SK-N-SH (cell line): ENCODE data around the gene PRCC. TPM values are rescaled to one million over a fixed set of nuclear protein-coding genes. Genes with fewer than 3 reads are reported as not detected.
A peak's percentile ranks its signal among the peaks of the same experiment; 100 is the strongest.

ENCODE experiments used
- CTCF ChIA-PET: fragments of 300-600, 350-600 bp; formaldehyde crosslinking; extraction: SDS; loops from one replicate; lab custom pipeline; 2021; lab: Yijun Ruan, JAX
- POLR2A ChIA-PET: fragments of 350-600 bp; sonication (Branson Sonifier 250); formaldehyde crosslinking; extraction: SDS; loops from one replicate; lab custom pipeline; 2020; ENCODE audit warnings: antibody characterized with exemption, inconsistent platforms; lab: Yijun Ruan, JAX
- DNase-seq: peaks from one replicate; pipeline ENCODE4 v3.0.0; 2012
- H2AFZ ChIP-seq: fragments of 200-600 bp; sonication (generic); 2 replicates; pipeline ENCODE4 v1.8.1; 2016; ENCODE audit warnings: antibody characterized with exemption, mild to moderate bottlenecking, low read depth
- H3F3A ChIP-seq: fragments of 200-600 bp; sonication (generic); replicated peaks from 2 replicates; pipeline ENCODE3; 2016; ENCODE audit warnings: antibody characterized with exemption, mild to moderate bottlenecking; ENCODE audit not compliant: insufficient read depth
- H3K27ac ChIP-seq, 2 experiments: fragments of 200-500 bp in 1 of 2; fragments of 200-600 bp in 1 of 2; sonication (Bioruptor generic) in 1 of 2; sonication (generic), shearing (Covaris generic) in 1 of 2; 2 replicates each; pipeline versions ENCODE4 v1.5.1 to v1.6.1; 2014 to 2016; ENCODE audit warnings: low read depth in 2 of 2, inconsistent platforms in 1 of 2, low read length in 1 of 2, mild to moderate bottlenecking in 1 of 2, mixed read lengths in 1 of 2
- H3K27me3 ChIP-seq: fragments of 200-600 bp; sonication (generic), shearing (Covaris generic); 2 replicates; pipeline ENCODE4 v1.6.1; 2016; ENCODE audit warnings: mixed run types; ENCODE audit not compliant: insufficient read depth
- H3K36me3 ChIP-seq, 2 experiments: fragments of 200-500 bp in 1 of 2; fragments of 200-600 bp in 1 of 2; sonication (Bioruptor generic) in 1 of 2; sonication (generic) in 1 of 2; replicated peaks in 1 of 2; 2 replicates each; pipeline versions ENCODE3 to v1.5.1; 2014 to 2016; ENCODE audit warnings: low read length in 1 of 2, mild to moderate bottlenecking in 1 of 2; ENCODE audit not compliant: insufficient read depth in 2 of 2, control insufficient read depth in 1 of 2
- H3K4me1 ChIP-seq, 2 experiments: fragments of 200-500 bp in 1 of 2; fragments of 200-600 bp in 1 of 2; sonication (Bioruptor generic) in 1 of 2; sonication (generic), shearing (Covaris generic) in 1 of 2; 2 replicates each; pipeline versions ENCODE4 v1.5.1 to v1.6.1; 2014 to 2016; ENCODE audit warnings: low read depth in 1 of 2, low read length in 1 of 2, mixed run types in 1 of 2; ENCODE audit not compliant: insufficient read depth in 2 of 2, control insufficient read depth in 1 of 2
- H3K4me2 ChIP-seq: fragments of 200-600 bp; sonication (generic), shearing (Covaris generic); 2 replicates; pipeline ENCODE4 v1.6.1; 2017; ENCODE audit warnings: mixed run types
- H3K4me3 ChIP-seq, 2 experiments: fragments of 200-500 bp in 1 of 2; fragments of 200-600 bp in 1 of 2; sonication (Bioruptor generic) in 1 of 2; sonication (generic), shearing (Covaris generic) in 1 of 2; 2 replicates each; pipeline versions ENCODE4 v1.5.1 to v1.8.1; 2014 to 2016; ENCODE audit warnings: low read depth in 2 of 2, inconsistent platforms in 1 of 2, low read length in 1 of 2, mild to moderate bottlenecking in 1 of 2, mixed read lengths in 1 of 2, moderate library complexity in 1 of 2
- H3K79me2 ChIP-seq: fragments of 200-600 bp; sonication (generic); 2 replicates; pipeline ENCODE4 v1.8.1; 2017; ENCODE audit warnings: mild to moderate bottlenecking; ENCODE audit not compliant: insufficient read depth
- H3K9ac ChIP-seq: fragments of 200-600 bp; sonication (generic); 2 replicates; pipeline ENCODE4 v1.6.1; 2017; ENCODE audit warnings: mixed run types
- H3K9me2 ChIP-seq: fragments of 200-600 bp; sonication (generic); 2 replicates; pipeline ENCODE4 v1.6.1; 2017; ENCODE audit warnings: mixed run types
- H3K9me3 ChIP-seq: fragments of 200-600 bp; sonication (generic); 2 replicates; pipeline ENCODE4 v1.6.1; 2017; ENCODE audit warnings: mixed run types, mild to moderate bottlenecking, moderate library complexity
- H4K20me1 ChIP-seq: fragments of 200-600 bp; sonication (generic); 2 replicates; pipeline ENCODE4 v1.6.1; 2017; ENCODE audit warnings: mild to moderate bottlenecking, mixed run types; ENCODE audit not compliant: insufficient read depth
- CHD2 ChIP-seq: fragments of 150-350 bp; IDR thresholded peaks from 2 replicates; pipeline ENCODE4 v1.6.1; 2018; ENCODE audit warnings: low read length; ENCODE audit not compliant: partially characterized antibody
- FOXJ3 ChIP-seq: sonication (generic); formaldehyde crosslinking; IDR thresholded peaks from 2 replicates; pipeline ENCODE4 v1.5.1; 2020; ENCODE audit warnings: mild to moderate bottlenecking, missing genetic modification reagents
- GABPA ChIP-seq: IDR thresholded peaks from 2 replicates; pipeline ENCODE4 v1.4.0; 2012; ENCODE audit warnings: low read depth, mild to moderate bottlenecking
- JUND ChIP-seq: IDR thresholded peaks from 2 replicates; pipeline ENCODE4 v1.4.0; 2012
- MEF2A ChIP-seq: IDR thresholded peaks from 2 replicates; pipeline ENCODE4 v1.4.0; 2012; ENCODE audit warnings: low read depth, borderline replicate concordance
- MXI1 ChIP-seq: IDR thresholded peaks from 2 replicates; pipeline ENCODE4 v1.6.1; 2012; ENCODE audit warnings: mild to moderate bottlenecking, low read depth, low read length, improper control_type of control experiment
- NFIC ChIP-seq: IDR thresholded peaks from 2 replicates; pipeline ENCODE4 v1.4.0; 2012; ENCODE audit warnings: borderline replicate concordance
- NRF1 ChIP-seq: IDR thresholded peaks from 2 replicates; pipeline ENCODE4 v1.6.1; 2012; ENCODE audit warnings: low read depth, mild to moderate bottlenecking, low read length
- POLR2AphosphoS5 ChIP-seq: IDR thresholded peaks from 2 replicates; pipeline ENCODE4 v1.6.1; 2012; ENCODE audit warnings: low read depth, low read length
- RCOR1 ChIP-seq: fragments of 150-350 bp; IDR thresholded peaks from 2 replicates; pipeline ENCODE4 v1.6.1; 2017; ENCODE audit warnings: antibody characterized with exemption, low read length
- RFX5 ChIP-seq: IDR thresholded peaks from 2 replicates; pipeline ENCODE4 v1.6.1; 2012; ENCODE audit warnings: mild to moderate bottlenecking, improper control_type of control experiment, low read length
- WGBS: methylation state at CpG from one replicate; pipeline ENCODE4 v1.1.6; 2017; ENCODE audit warnings: low lambda C conversion rate; 5-methylcytosine and 5-hydroxymethylcytosine counted together
- polyA plus RNA-seq, 3 experiments: library from polyadenylated mRNA; depleted of rRNA; stranded (reverse); fragments of >200 nt; gene quantifications; 2 replicates each; pipeline ENCODE4 v1.2.3, GENCODE V29; 2012
- TF ChIP-seq, protein P1 (sequence below): fragments of 150-350 bp; IDR thresholded peaks from 2 replicates; pipeline ENCODE4 v1.6.1; 2017; ENCODE audit warnings: antibody characterized with exemption, low read length, low read depth, borderline replicate concordance
- TF ChIP-seq, protein P2 (sequence below): IDR thresholded peaks from 2 replicates; pipeline ENCODE4 v1.4.0; 2012; ENCODE audit warnings: low read depth, borderline replicate concordance
- TF ChIP-seq, protein P3 (sequence below): fragments of 150-350 bp; IDR thresholded peaks from 2 replicates; pipeline ENCODE4 v1.6.1; 2016; ENCODE audit warnings: mild to moderate bottlenecking, low read depth, low read length
- TF ChIP-seq, protein P4 (sequence below): IDR thresholded peaks from 2 replicates; pipeline ENCODE4 v1.4.0; 2012; ENCODE audit warnings: low read depth
- TF ChIP-seq, protein P5 (sequence below): fragments of 200-600 bp; sonication (generic); IDR thresholded peaks from 2 replicates; pipeline ENCODE4 v1.6.1; 2017; ENCODE audit warnings: antibody characterized with exemption, mild to moderate bottlenecking, moderate library complexity

Gene PRCC
- polyA plus RNA-seq, 1 of the 3 experiments (the other 2 are of a cell fraction), result 39.2 TPM

DNA sequence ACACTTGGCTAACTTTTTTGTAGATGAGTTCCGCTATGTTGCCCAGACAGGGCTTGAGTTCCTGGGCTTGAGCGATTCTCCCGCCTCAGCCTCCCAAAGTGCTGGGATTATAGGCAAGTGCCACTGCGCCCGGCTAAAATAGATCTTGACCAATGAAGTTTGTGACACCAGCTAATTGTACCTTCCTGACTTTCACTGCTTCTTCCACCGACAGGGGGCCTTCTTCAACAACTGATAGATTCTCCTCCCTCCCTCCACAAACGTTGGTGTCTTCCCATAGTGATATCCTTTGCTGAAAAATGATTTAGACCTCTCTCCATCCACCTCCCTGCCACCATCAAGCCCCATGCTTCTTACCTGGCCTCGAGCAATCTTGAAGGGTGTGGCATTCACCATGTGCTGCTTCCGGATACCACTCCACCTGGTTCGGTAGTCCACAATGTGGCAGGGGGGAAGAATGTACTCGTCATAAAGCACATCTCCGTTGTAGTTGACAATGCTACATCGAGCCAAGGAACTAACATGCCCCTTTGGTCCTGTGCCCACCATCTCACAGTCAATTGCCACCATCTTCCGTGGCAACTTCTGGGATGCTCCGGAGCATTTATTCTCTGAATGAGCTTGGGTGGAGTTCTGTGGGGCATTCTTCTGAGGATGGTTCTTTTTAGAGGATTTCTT is 40.6 kb upstream of the PRCC start (continued):
- TF ChIP-seq, protein P1, sequence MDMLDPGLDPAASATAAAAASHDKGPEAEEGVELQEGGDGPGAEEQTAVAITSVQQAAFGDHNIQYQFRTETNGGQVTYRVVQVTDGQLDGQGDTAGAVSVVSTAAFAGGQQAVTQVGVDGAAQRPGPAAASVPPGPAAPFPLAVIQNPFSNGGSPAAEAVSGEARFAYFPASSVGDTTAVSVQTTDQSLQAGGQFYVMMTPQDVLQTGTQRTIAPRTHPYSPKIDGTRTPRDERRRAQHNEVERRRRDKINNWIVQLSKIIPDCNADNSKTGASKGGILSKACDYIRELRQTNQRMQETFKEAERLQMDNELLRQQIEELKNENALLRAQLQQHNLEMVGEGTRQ, result no peak
- TF ChIP-seq, protein P2, sequence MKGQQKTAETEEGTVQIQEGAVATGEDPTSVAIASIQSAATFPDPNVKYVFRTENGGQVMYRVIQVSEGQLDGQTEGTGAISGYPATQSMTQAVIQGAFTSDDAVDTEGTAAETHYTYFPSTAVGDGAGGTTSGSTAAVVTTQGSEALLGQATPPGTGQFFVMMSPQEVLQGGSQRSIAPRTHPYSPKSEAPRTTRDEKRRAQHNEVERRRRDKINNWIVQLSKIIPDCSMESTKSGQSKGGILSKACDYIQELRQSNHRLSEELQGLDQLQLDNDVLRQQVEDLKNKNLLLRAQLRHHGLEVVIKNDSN, result no peak
- TF ChIP-seq MXI1, result peak; percentile 23; the same call in 1 of the 2 replicates
- TF ChIP-seq, all 33 proteins: peak for 4

DNA sequence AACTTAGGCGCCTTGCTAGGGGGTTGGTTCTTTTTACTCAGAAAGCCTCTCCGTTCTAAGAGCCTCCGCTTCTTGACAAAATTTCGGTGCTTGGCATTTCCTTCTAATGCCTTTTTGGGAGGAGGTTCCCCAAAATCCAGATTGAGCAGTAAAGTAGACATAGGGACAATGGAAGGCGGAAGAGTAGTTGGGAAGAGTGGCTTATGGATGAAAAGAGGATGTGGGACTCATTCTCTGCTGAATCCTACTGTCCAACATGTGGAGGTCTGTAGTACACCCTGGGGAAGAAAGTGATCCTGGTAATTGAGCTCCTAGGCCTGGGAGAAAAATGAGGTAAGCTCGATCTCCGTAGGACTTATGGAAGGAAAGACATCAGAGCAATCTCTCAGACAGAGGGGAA is 39.8 kb upstream of the PRCC start:
- H3K79me2 ChIP-seq, result peaks cover 78% of the 10 kb centered on the region
- peaks cover 24 to 32% of the 10 kb centered on the region in 2 experiments for H3K36me3 ChIP-seq
- CTCF ChIA-PET, result interaction anchor here (0.7 to 38.0 kb wide), 23 partner anchors 14 to 207 kb away, joined by 3 to 2702 read pairs (median 15); partner anchors contain the start of genes CRABP2, HDGF, INSRR and MRPL24
- H4K20me1 ChIP-seq, result peaks cover 41% of the 10 kb centered on the region
- H3K9ac ChIP-seq, result peak overlapping the region; percentile 93
- peaks cover 13% of the 10 kb centered on the region for H3F3A ChIP-seq
- H3K4me2 ChIP-seq, result peak overlapping the region; percentile 89
- DNase-seq, result no peak
- POLR2A ChIA-PET, result interaction anchor here (0.8 to 3.6 kb wide), 8 partner anchors 12 to 134 kb away, joined by 3 to 25 read pairs (median 4); partner anchors contain the start of genes HDGF and PRCC
- H3K9me2 ChIP-seq, result no peaks in the 10 kb centered on the region
- TF ChIP-seq RFX5 (no peak), RCOR1 (no peak), JUND (no peak), CHD2 (no peak), MEF2A (no peak), POLR2AphosphoS5 (no peak), NRF1 (no peak), FOXJ3 (CRISPR knock-in tag) (no peak), NFIC (no peak), GABPA (no peak)
- TF ChIP-seq, protein P3, sequence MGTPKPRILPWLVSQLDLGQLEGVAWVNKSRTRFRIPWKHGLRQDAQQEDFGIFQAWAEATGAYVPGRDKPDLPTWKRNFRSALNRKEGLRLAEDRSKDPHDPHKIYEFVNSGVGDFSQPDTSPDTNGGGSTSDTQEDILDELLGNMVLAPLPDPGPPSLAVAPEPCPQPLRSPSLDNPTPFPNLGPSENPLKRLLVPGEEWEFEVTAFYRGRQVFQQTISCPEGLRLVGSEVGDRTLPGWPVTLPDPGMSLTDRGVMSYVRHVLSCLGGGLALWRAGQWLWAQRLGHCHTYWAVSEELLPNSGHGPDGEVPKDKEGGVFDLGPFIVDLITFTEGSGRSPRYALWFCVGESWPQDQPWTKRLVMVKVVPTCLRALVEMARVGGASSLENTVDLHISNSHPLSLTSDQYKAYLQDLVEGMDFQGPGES, result no peak
- TF ChIP-seq, protein P4, sequence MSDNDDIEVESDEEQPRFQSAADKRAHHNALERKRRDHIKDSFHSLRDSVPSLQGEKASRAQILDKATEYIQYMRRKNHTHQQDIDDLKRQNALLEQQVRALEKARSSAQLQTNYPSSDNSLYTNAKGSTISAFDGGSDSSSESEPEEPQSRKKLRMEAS, result no peak
- TF ChIP-seq, protein P1, result no peak
- TF ChIP-seq, protein P5, sequence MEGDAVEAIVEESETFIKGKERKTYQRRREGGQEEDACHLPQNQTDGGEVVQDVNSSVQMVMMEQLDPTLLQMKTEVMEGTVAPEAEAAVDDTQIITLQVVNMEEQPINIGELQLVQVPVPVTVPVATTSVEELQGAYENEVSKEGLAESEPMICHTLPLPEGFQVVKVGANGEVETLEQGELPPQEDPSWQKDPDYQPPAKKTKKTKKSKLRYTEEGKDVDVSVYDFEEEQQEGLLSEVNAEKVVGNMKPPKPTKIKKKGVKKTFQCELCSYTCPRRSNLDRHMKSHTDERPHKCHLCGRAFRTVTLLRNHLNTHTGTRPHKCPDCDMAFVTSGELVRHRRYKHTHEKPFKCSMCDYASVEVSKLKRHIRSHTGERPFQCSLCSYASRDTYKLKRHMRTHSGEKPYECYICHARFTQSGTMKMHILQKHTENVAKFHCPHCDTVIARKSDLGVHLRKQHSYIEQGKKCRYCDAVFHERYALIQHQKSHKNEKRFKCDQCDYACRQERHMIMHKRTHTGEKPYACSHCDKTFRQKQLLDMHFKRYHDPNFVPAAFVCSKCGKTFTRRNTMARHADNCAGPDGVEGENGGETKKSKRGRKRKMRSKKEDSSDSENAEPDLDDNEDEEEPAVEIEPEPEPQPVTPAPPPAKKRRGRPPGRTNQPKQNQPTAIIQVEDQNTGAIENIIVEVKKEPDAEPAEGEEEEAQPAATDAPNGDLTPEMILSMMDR, result no peak
- no peak overlapping the region for H2AFZ ChIP-seq
- H3K27ac ChIP-seq, result peak overlapping the region; percentile 83 to 88; a peak in 3 of 4 replicates
- H3K27me3 ChIP-seq, result no peaks in the 10 kb centered on the region
- H3K4me3 ChIP-seq, result peak overlapping the region; percentile 76 to 87
- no peaks in the 10 kb centered on the region for H3K9me3 ChIP-seq
- peaks cover 28 to 57% of the 10 kb centered on the region in 2 experiments for H3K4me1 ChIP-seq
- WGBS, result 41% methylated on average over 7 of the region's 7 CpGs
